ENCODE results near the gene SMIM43.

SMIM43 gene

DNA sequence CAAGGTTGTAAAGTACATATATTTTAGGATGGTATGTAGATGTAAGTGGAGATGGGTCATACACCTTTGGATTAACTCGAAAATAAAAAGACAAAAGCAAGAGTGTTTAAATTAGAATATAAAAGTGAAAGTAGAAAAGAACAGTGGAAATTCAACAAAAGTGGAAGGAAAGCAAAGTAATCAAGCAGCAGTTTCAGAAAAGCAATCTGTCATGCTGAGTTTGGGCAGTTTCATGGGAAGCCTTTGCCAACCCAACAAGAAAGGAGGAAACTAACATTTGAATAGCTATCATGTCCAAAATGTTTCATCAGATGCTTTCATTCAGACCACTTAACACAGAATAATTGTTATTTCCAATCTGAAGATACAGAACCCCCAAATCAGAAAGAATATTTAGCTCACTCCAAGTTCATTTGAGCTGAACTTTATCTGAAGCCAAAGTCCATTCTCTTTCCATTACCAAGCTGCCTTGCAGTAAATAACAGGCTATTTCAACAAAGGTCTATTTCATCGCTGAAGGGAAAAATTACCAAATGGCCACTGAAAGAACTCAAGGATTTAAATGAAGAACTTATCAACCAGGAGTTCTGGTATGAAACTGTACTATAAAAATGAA lies 34.4 kb upstream of the SMIM43 start:
- Histone ChIP-seq H3K4me2 (ENCODE audit: low read length, poor library complexity, severe bottlenecking) (no peak overlapping the region), H3K9me3 (ENCODE audit: control insufficient read depth, low read length) (no peaks in the 10 kb centered on the region), H2BK120ac (ENCODE audit: low read depth, low read length) (no peak overlapping the region), H3K79me1 (replicated peaks; ENCODE audit: low read length, poor library complexity, severe bottlenecking) (peaks cover 15% of the 10 kb centered on the region), H2BK15ac (ENCODE audit: low read depth, poor library complexity, severe bottlenecking) (no peak overlapping the region), H3K36me3 (ENCODE audit: control insufficient read depth in 1 of 2, insufficient read depth in 2 of 2, low read depth in 1 of 2, low read length in 2 of 2) (peaks cover 8 to 14% of the 10 kb centered on the region in 2 experiments), H4K91ac (ENCODE audit: low read length) (no peak overlapping the region), H3K4me3 (ENCODE audit: insufficient read depth in 1 of 2, low read depth in 1 of 2, low read length in 2 of 2) (no peak overlapping the region), H2AK5ac (ENCODE audit: low read length, severe bottlenecking) (no peak overlapping the region), H2AFZ (ENCODE audit: low read depth, low read length) (no peak overlapping the region), H3K4me1 (ENCODE audit: control insufficient read depth, insufficient read depth, low read depth, low read length) (no peaks in the 10 kb centered on the region), H3K23ac (ENCODE audit: low read length in 2 of 2) (no peak overlapping the region), H2BK12ac (ENCODE audit: low read length in 2 of 2) (no peak overlapping the region), H4K8ac (ENCODE audit: low read length) (no peak overlapping the region), H2BK5ac (ENCODE audit: low read depth, low read length, poor library complexity, severe bottlenecking) (no peak overlapping the region), H3K4ac (ENCODE audit: low read depth in 1 of 2, low read length in 2 of 2) (no peak overlapping the region), H3K27ac (ENCODE audit: low read length, poor library complexity, severe bottlenecking) (no peak overlapping the region), H3K27me3 (ENCODE audit: control insufficient read depth in 1 of 2, insufficient read depth in 1 of 2, low read length in 2 of 2) (no peaks in the 10 kb centered on the region), H3K18ac (ENCODE audit: low read depth in 1 of 2, low read length in 2 of 2) (no peak overlapping the region), H3K14ac (ENCODE audit: low read length in 2 of 2) (no peak overlapping the region), H3K9ac (ENCODE audit: low read length) (peak overlapping the region; percentile 9)
- DNase-seq = no peak
- 95% methylated on average over 2 of the region's 2 CpGs for WGBS

GRCh38 chr4:121796283-121796682 lies 31.3 kb upstream of the SMIM43 start:
- no peak overlapping the region for H4K91ac ChIP-seq (ENCODE audit: low read length)
- no peaks in the 10 kb centered on the region for H3K36me3 ChIP-seq (ENCODE audit: control insufficient read depth in 1 of 2, insufficient read depth in 2 of 2, low read depth in 1 of 2, low read length in 2 of 2)
- DNase-seq = no peak
- H3K27ac ChIP-seq (ENCODE audit: low read length, poor library complexity, severe bottlenecking) = no peak overlapping the region
- no peak overlapping the region for H4K8ac ChIP-seq (ENCODE audit: low read length)
- H3K9ac ChIP-seq (ENCODE audit: low read length) = no peak overlapping the region
- H3K18ac ChIP-seq (ENCODE audit: low read depth in 1 of 2, low read length in 2 of 2) = no peak overlapping the region
- no peak overlapping the region for H2AK5ac ChIP-seq (ENCODE audit: low read length, severe bottlenecking)
- no peak overlapping the region for H2BK120ac ChIP-seq (ENCODE audit: low read depth, low read length)
- no peak overlapping the region for H3K4me2 ChIP-seq (ENCODE audit: low read length, poor library complexity, severe bottlenecking)
- H3K4ac ChIP-seq (ENCODE audit: low read depth in 1 of 2, low read length in 2 of 2) = no peak overlapping the region
- H2BK5ac ChIP-seq (ENCODE audit: low read depth, low read length, poor library complexity, severe bottlenecking) = no peak overlapping the region
- no peak overlapping the region for H2AFZ ChIP-seq (ENCODE audit: low read depth, low read length)
- H3K4me1 ChIP-seq (ENCODE audit: control insufficient read depth, insufficient read depth, low read depth, low read length) = no peaks in the 10 kb centered on the region
- no peaks in the 10 kb centered on the region for H3K27me3 ChIP-seq (ENCODE audit: control insufficient read depth in 1 of 2, insufficient read depth in 1 of 2, low read length in 2 of 2)
- H3K79me1 ChIP-seq (replicated peaks; ENCODE audit: low read length, poor library complexity, severe bottlenecking) = peaks cover 1% of the 10 kb centered on the region
- H3K14ac ChIP-seq (ENCODE audit: low read length in 2 of 2) = no peak overlapping the region
- no peaks in the 10 kb centered on the region for H3K9me3 ChIP-seq (ENCODE audit: control insufficient read depth, low read length)
- H3K4me3 ChIP-seq (ENCODE audit: insufficient read depth in 1 of 2, low read depth in 1 of 2, low read length in 2 of 2) = no peak overlapping the region
- H2BK15ac ChIP-seq (ENCODE audit: low read depth, poor library complexity, severe bottlenecking) = no peak overlapping the region
- no peak overlapping the region for H3K23ac ChIP-seq (ENCODE audit: low read length in 2 of 2)
- no peak overlapping the region for H2BK12ac ChIP-seq (ENCODE audit: low read length in 2 of 2)

DNA sequence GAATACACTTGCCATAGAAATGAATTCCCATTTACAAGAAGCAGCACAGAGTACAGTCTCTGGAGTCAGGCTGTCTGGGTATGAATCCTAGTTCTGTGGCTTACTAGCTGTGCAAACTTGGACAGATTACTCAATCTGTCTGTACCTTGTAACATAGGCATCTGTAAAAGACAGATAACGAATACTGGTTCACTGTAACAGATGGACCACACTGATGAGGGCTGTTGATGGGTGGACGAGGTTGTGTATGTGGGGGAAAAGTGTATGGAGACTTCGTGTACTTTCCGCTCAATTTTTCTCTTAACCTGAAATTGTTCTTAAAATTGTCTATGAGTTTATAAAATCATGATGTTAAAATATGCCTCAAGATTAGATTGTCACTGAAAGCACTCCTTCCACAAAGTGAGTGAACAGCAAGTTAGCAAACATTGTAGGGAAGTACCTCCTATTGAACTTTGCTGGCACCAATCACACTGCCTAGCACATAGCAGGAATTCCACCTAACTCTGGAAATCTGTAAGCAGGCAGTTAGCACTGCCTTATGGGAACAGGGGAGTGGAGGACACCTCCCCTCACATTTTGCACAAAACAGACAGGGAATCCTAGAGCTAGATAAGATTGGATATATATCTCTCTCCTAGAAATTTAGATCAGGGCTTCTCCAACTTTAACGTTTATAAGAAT lies 29.7 kb upstream of the SMIM43 start:
- Histone ChIP-seq H3K9ac (ENCODE audit: low read length) (no peak overlapping the region), H4K8ac (ENCODE audit: low read length) (no peak overlapping the region), H2AFZ (ENCODE audit: low read depth, low read length) (no peak overlapping the region), H2BK12ac (ENCODE audit: low read length in 2 of 2) (no peak overlapping the region), H3K79me1 (replicated peaks; ENCODE audit: low read length, poor library complexity, severe bottlenecking) (no peaks in the 10 kb centered on the region), H2BK15ac (ENCODE audit: low read depth, poor library complexity, severe bottlenecking) (no peak overlapping the region), H3K4ac (ENCODE audit: low read depth in 1 of 2, low read length in 2 of 2) (no peak overlapping the region), H2AK5ac (ENCODE audit: low read length, severe bottlenecking) (no peak overlapping the region), H3K14ac (ENCODE audit: low read length in 2 of 2) (no peak overlapping the region), H3K9me3 (ENCODE audit: control insufficient read depth, low read length) (no peaks in the 10 kb centered on the region), H2BK5ac (ENCODE audit: low read depth, low read length, poor library complexity, severe bottlenecking) (no peak overlapping the region), H3K27me3 (ENCODE audit: control insufficient read depth in 1 of 2, insufficient read depth in 1 of 2, low read length in 2 of 2) (no peaks in the 10 kb centered on the region), H3K4me2 (ENCODE audit: low read length, poor library complexity, severe bottlenecking) (no peak overlapping the region), H3K18ac (ENCODE audit: low read depth in 1 of 2, low read length in 2 of 2) (no peak overlapping the region), H3K23ac (ENCODE audit: low read length in 2 of 2) (no peak overlapping the region), H3K27ac (ENCODE audit: low read length, poor library complexity, severe bottlenecking) (no peak overlapping the region), H3K4me1 (ENCODE audit: control insufficient read depth, insufficient read depth, low read depth, low read length) (no peaks in the 10 kb centered on the region), H2BK120ac (ENCODE audit: low read depth, low read length) (no peak overlapping the region), H3K4me3 (ENCODE audit: insufficient read depth in 1 of 2, low read depth in 1 of 2, low read length in 2 of 2) (no peak overlapping the region), H4K91ac (ENCODE audit: low read length) (no peak overlapping the region), H3K36me3 (ENCODE audit: control insufficient read depth in 1 of 2, insufficient read depth in 2 of 2, low read depth in 1 of 2, low read length in 2 of 2) (no peaks in the 10 kb centered on the region)
- 91% methylated on average over 4 of the region's 5 CpGs for WGBS
- DNase-seq = no peak

DNA sequence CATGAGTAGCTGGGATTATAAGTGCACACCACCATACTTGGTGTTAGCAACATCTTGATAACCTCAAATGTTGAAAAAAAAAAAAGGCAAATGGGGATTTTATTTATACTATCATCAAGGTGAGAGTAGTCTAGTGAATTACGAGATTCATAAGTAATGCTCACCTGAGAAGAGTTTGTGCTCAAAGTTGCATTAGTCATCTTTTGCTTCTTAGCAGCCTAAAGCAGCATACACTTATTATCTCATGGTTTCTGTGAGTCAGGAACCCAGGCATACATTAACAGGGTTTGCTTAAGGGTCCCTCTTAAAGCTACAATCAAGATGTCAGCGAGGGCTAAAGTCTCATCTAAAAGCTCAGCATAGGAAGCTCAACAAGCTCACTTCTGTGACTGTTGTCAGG lies 28.0 kb upstream of the SMIM43 start:
- no peak overlapping the region for H2AK5ac ChIP-seq (ENCODE audit: low read length, severe bottlenecking)
- no peak overlapping the region for H3K9ac ChIP-seq (ENCODE audit: low read length)
- no peak overlapping the region for H2BK15ac ChIP-seq (ENCODE audit: low read depth, poor library complexity, severe bottlenecking)
- no peaks in the 10 kb centered on the region for H3K9me3 ChIP-seq (ENCODE audit: control insufficient read depth, low read length)
- H3K14ac ChIP-seq (ENCODE audit: low read length in 2 of 2) = no peak overlapping the region
- DNase-seq = no peak
- no peak overlapping the region for H3K4me3 ChIP-seq (ENCODE audit: insufficient read depth in 1 of 2, low read depth in 1 of 2, low read length in 2 of 2)
- no peak overlapping the region for H2BK12ac ChIP-seq (ENCODE audit: low read length in 2 of 2)
- no peak overlapping the region for H3K4me2 ChIP-seq (ENCODE audit: low read length, poor library complexity, severe bottlenecking)
- 91% methylated on average over 2 of the region's 2 CpGs for WGBS
- no peaks in the 10 kb centered on the region for H3K4me1 ChIP-seq (ENCODE audit: control insufficient read depth, insufficient read depth, low read depth, low read length)
- H3K23ac ChIP-seq (ENCODE audit: low read length in 2 of 2) = no peak overlapping the region
- H2BK5ac ChIP-seq (ENCODE audit: low read depth, low read length, poor library complexity, severe bottlenecking) = no peak overlapping the region
- H3K4ac ChIP-seq (ENCODE audit: low read depth in 1 of 2, low read length in 2 of 2) = no peak overlapping the region
- no peaks in the 10 kb centered on the region for H3K36me3 ChIP-seq (ENCODE audit: control insufficient read depth in 1 of 2, insufficient read depth in 2 of 2, low read depth in 1 of 2, low read length in 2 of 2)
- H2BK120ac ChIP-seq (ENCODE audit: low read depth, low read length) = no peak overlapping the region
- H3K18ac ChIP-seq (ENCODE audit: low read depth in 1 of 2, low read length in 2 of 2) = no peak overlapping the region
- no peaks in the 10 kb centered on the region for H3K79me1 ChIP-seq (replicated peaks; ENCODE audit: low read length, poor library complexity, severe bottlenecking)
- H3K27ac ChIP-seq (ENCODE audit: low read length, poor library complexity, severe bottlenecking) = no peak overlapping the region
- H3K27me3 ChIP-seq (ENCODE audit: control insufficient read depth in 1 of 2, insufficient read depth in 1 of 2, low read length in 2 of 2) = no peaks in the 10 kb centered on the region
- no peak overlapping the region for H4K8ac ChIP-seq (ENCODE audit: low read length)
- H2AFZ ChIP-seq (ENCODE audit: low read depth, low read length) = no peak overlapping the region
- H4K91ac ChIP-seq (ENCODE audit: low read length) = no peak overlapping the region

All from mesenchymal stem cell (in vitro differentiated cells and primary cell).